HG02938 (cell line): ENCODE data around the gene NFE2L1.

Source experiments
- ATAC-seq: cut with Tn5 transposase; IDR thresholded peaks from one replicate; pipeline ENCODE4 v1.9.1; 2021; ENCODE audit warnings: mild to moderate bottlenecking, moderate library complexity; ENCODE audit not compliant: unreplicated experiment

The NFE2L1 gene

GRCh38 chr17:48107137-48108055 lies 59.2 kb downstream of the NFE2L1 start, which contains the start of gene SNX11:
Gene SNX11, plus strand, starts transcription at chr17:48107766. Its CDS starts 4,278 bp downstream, at chr17:48112044.
- peak; percentile 77 for ATAC-seq

DNA sequence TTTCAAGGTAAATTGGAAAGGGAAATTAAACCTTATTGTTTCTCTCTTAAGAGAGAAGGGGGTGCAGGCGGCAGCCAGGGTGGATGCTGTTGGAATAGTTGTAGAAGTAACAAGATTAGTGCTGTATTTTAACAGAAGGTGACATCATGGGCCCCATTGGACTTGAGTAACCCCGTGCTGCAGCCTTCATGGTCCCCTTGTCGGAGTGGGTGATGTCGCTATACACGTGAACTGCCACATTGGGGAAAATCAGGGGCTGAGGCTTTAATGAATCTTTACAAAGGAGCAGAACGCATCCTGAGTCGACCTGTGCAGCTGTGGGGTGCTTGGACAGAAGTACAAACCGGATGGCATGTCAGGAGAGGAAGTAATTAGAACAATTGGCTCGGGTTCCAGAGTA lies 62.6 kb downstream of the NFE2L1 start:
- ATAC-seq = no peak
